ENCODE data around the gene OR4M2.
"Not testable (repeated sequence)": the region's sequence is repeated elsewhere in the genome, so short reads cannot be mapped to it uniquely, and the experiment has no call there.

GRCh38 chr15:22069267-22069666, 11.1 kb upstream of the OR4M2 start:
- not testable (repeated sequence) for TF ChIP-seq POLR2A, CTCF (IDR thresholded peaks at IDR 0.05)

Measured in tibial nerve (tissue), 3 donors.